Loucy (cell line): ENCODE results near the gene KRTAP4-7.

Source experiments
- CTCF ChIP-seq: fragments of 200-600 bp; sonication (generic); conservative IDR thresholded peaks from 2 replicates; pipeline ENCODE4 v1.5.1; 2014; ENCODE audit warnings: mild to moderate bottlenecking, antibody characterized with exemption, low read length
- EZH2phosphoT487 ChIP-seq: fragments of 200-600 bp; IDR thresholded peaks from 2 replicates; pipeline ENCODE4 v1.6.1; 2018; ENCODE audit warnings: antibody characterized with exemption, mild to moderate bottlenecking, moderate library complexity, borderline replicate concordance

- TF ChIP-seq CTCF: no peak
- TF ChIP-seq EZH2phosphoT487: no peak
These were observed 34.8 kb upstream of the KRTAP4-7 start for GRCh38 chr17:41049110-41049509.
